Measurements from ENCODE around the gene GOLGA8R. TPM values are rescaled to one million over a fixed set of nuclear protein-coding genes. Genes with fewer than 3 reads are reported as not detected.
"Not testable (repeated sequence)": the region's sequence is repeated elsewhere in the genome, so short reads cannot be mapped to it uniquely, and the experiment has no call there.

Gene GOLGA8R
- total RNA-seq, 1 donor from 2014 or later: 5.3 TPM

DNA sequence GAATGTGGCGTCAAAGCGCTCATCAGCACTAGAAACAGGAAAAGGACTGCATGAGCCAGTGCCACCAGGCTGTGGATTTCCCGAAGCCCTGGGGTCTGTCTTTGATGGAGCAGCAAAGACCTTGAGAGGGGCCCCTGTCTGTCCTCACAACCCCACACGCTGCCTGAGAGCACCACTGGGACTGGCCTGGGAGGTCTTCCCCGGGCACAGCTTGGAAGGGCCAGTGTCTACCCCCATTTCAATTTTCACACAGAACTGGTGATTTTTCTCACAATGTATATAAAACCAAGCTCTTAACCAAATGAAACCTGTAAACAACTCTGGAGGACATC lies 37.0 kb downstream of the GOLGA8R start:
- H3K27me3 ChIP-seq; H3K36me3 ChIP-seq; H3K27ac ChIP-seq; DNase-seq; H3K4me1 ChIP-seq; H3K4me3 ChIP-seq; ATAC-seq; H3K9me3 ChIP-seq; intact Hi-C loops (cut with DNase I): not testable (repeated sequence)

DNA sequence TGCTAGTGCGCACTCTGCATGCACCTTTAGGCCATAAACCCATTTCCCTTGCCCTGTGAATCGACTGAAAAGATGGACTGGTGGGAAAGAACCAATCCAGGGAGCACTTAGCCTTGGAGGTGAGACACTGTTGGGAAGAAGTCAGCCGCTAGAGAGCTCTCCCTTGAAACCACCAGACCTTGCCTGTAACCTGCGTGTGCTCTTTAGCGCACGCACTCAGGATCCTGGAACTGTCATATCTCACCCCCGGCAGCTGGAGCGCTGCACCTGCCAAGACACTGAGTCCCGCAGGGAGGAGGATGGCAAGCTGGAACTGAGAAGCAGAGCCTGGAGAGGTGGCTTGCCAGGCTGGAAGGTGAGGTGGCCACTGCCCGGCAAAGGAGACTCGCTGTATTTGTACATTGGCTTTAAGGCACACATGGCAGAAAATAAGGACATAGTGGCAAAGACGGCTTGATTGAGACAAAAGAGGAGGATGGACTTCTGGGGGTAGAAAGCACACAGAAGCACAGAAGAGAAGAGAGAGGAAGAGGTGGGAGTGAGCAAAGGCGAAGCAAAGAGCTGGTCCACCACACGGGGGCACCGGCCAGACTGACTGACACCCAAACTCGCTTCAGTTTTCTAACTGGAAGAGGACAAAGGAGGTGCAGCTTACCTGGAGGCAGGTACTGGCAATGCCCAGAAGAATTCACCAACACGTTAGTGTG lies 37.5 kb downstream of the GOLGA8R start:
- H3K27me3 ChIP-seq; H3K9me3 ChIP-seq; H3K27ac ChIP-seq; intact Hi-C loops (cut with DNase I); DNase-seq; H3K4me1 ChIP-seq; H3K36me3 ChIP-seq; H3K4me3 ChIP-seq: not testable (repeated sequence)
- peak; percentile 34 for ATAC-seq

DNA sequence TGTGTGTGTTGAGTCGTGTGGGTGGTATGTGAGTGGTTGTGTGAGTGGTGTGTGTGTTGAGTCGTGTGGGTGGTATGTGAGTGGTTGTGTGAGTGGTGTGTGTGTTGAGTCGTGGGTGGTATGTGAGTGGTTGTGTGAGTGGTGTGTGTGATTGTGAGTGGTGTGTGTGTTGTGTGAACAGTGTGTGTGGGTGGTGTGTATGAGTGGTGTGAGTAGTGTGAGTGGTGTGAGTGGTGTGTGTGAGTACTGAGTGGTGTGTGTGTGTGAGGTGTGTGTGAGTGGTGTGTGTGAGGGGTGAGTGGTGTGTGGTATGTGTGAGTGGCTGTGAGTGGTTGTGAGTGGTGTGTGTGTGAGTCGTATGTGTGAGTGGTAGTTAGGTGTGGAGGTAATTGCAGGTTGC lies 38.2 kb downstream of the GOLGA8R start:
- H3K9me3 ChIP-seq; H3K4me3 ChIP-seq; H3K36me3 ChIP-seq; intact Hi-C loops (cut with DNase I); H3K27ac ChIP-seq; H3K27me3 ChIP-seq; H3K4me1 ChIP-seq; DNase-seq: not testable (repeated sequence)
- peak; percentile 60 for ATAC-seq

GRCh38 chr15:30374862-30375261 lies 39.2 kb downstream of the GOLGA8R start:
- H3K36me3 ChIP-seq; intact Hi-C loops (cut with DNase I); H3K27me3 ChIP-seq; H3K4me1 ChIP-seq; H3K9me3 ChIP-seq; H3K27ac ChIP-seq; H3K4me3 ChIP-seq: not testable (repeated sequence)
- ATAC-seq (peak; percentile 23), DNase-seq (peak; percentile 52)

- H3K27ac ChIP-seq; H3K36me3 ChIP-seq; H3K27me3 ChIP-seq; H3K9me3 ChIP-seq; H3K4me1 ChIP-seq; intact Hi-C loops (cut with DNase I); H3K4me3 ChIP-seq; DNase-seq; ATAC-seq: not testable (repeated sequence)
Observed at GRCh38 chr15:30368271-30368670, 45.8 kb downstream of the GOLGA8R start.

- H3K4me3 ChIP-seq; H3K27ac ChIP-seq; ATAC-seq; H3K27me3 ChIP-seq; intact Hi-C loops (cut with DNase I); H3K9me3 ChIP-seq; H3K36me3 ChIP-seq; H3K4me1 ChIP-seq: not testable (repeated sequence)
- DNase-seq: peak; percentile 53
Observed at GRCh38 chr15:30367246-30367645, 46.8 kb downstream of the GOLGA8R start.

DNA sequence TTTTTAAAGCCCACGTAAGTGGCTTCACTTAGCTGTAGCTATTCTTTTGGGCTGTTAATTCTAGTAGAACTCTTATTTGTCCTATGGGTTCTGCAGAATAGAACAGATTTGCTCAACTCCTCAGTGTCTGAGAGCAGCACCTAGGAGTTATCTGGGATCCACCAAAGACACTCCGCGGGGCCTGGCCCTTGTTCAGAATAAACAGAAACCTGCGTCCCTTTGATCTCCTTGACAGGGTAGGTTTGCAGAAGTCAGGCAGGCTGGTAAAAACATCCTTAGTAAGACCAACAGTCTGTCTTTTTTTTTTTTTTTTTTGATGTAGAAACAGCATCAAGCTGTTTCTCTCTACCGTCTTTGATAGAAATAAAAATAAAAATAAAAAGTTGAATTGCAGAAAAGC lies 52.7 kb downstream of the GOLGA8R start:
- H3K9me3 ChIP-seq; H3K27me3 ChIP-seq; DNase-seq; H3K27ac ChIP-seq; H3K36me3 ChIP-seq; ATAC-seq; H3K4me1 ChIP-seq; intact Hi-C loops (cut with DNase I); H3K4me3 ChIP-seq: not testable (repeated sequence)

- ATAC-seq; intact Hi-C loops (cut with DNase I); H3K27ac ChIP-seq; DNase-seq; H3K36me3 ChIP-seq; H3K9me3 ChIP-seq; H3K4me1 ChIP-seq; H3K4me3 ChIP-seq; H3K27me3 ChIP-seq: not testable (repeated sequence)
Observed at GRCh38 chr15:30360990-30361389, 53.1 kb downstream of the GOLGA8R start.

DNA sequence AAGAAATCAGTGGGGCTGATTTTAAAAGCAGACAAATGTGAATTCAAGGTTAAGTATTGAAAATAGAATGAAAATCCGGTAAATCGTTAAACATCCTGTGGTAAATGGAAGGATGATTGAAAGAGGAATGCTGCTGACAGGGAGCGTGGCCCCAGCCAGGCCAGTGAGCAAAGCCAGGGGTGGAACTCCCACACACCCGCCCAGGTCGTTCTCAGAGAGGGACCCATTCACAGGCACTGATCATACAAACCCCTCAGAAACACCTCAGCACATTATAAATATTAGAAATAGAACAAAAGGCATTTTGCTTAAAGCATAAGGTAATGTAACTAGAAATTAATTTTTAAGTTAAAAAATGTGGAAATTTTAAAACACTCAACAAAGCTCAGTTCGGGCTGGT lies 59.0 kb downstream of the GOLGA8R start:
- H3K36me3 ChIP-seq; H3K27ac ChIP-seq; H3K4me3 ChIP-seq; intact Hi-C loops (cut with DNase I); ATAC-seq; H3K27me3 ChIP-seq; H3K9me3 ChIP-seq; DNase-seq; H3K4me1 ChIP-seq: not testable (repeated sequence)

Other genes with a start within 250 kb of the GOLGA8R start
- 1.1 TPM for gene CHRFAM7A, start 20.7 kb downstream of the GOLGA8R start, total RNA-seq
- gene GOLGA8Q, start 137.8 kb upstream of the GOLGA8R start, total RNA-seq: 2.3 TPM
- 0.67 TPM for gene GOLGA8H, start 189.8 kb upstream of the GOLGA8R start, total RNA-seq

Measured in upper lobe of right lung (tissue), 1 donor.